ENCODE data around the gene AIMP2.
"Not testable (repeated sequence)": the region's sequence is repeated elsewhere in the genome, so short reads cannot be mapped to it uniquely, and the experiment has no call there.

The AIMP2 gene

DNA sequence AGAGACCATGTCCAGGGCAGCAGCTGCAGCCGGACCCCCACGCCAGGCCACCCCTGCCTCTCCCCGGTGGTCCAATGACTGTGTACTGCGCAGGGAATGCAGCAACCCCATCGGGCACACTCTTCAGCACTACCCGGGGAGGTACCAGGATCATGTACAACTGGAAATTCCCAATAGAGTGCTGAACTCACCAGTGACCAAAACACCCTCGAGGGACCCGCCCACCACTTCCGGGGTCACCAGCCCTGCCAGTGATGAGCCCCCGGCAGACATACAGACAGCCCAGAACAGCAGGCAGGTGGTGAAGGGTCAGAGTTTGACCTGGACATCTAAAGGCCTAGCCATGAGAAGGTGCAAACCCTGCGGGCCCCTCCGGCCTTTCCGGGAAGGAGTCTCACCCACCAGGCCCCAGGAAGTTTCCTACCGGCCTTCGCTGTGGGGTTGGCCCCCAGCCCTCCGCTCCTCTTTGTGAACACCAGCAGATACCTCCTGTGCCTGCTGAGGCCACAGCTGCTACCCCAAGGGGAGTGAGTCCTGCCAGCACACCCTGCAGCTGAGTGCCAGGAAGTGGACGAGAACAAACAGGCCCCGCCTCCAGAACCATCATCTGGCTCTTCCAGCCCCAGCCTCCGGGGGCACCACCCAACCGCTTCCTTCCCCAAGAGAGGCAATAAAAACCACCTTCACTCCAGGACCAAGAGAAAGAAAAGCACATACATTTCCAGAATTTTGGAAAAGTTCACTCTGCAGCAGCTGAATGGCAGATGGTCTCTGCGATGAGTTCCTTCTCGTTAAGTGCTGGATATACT lies 17.1 kb downstream of the AIMP2 start:
- ATAC-seq: peak; percentile 83 to 93

DNA sequence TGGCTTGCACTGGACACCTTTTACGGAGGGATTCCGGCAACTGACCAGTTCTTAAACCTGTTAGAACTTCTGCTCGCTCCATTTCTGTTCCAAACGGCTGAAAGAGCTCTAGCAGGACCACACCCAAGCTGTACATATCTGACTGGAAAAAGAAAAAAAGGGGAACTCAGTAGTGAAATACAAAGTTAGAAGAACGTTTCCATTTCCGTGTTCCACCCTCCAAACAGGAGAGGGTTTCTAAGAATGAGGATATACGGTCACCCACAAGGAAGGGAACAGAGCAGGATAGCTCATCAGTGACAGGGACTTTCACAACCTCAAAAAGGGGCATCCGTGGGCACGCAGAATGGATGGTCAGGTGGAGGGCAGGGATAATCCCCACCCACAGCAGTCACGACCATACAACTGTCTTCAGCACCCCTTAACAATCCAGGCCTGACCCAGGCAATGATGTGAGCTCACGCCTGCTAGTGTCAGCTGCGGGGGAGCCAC lies 17.8 kb downstream of the AIMP2 start:
- ATAC-seq: no peak

GRCh38 chr7:6027806-6028365 lies 18.8 kb downstream of the AIMP2 start:
- ATAC-seq: no peak

GRCh38 chr7:6028563-6028962 lies 19.5 kb downstream of the AIMP2 start:
- no peak for ATAC-seq

DNA sequence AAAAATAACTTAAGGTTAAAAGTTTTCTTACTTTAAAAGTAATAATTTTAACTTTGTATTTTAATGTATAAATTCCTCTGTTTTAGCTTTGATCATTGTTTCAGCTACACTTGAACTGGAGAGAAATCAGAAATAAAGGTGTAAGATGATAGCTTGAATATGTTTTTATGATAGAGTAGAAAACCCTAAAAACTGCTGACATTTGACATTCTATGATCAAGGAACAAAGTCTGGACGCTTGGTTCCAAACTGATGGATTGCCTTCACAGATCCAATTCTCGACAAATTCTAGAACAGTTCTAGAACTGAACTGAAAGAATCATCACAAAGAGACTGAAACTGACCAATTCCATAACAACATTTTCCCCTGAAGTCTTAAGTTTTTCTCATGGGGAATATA lies 21.9 kb downstream of the AIMP2 start, which contains the start of gene ANKRD61:
ANKRD61 (plus strand) TSS at position 389 of the 400 bp plus-strand sequence; CDS start at position 389, 0 bp downstream.
- ATAC-seq: no peak

- ATAC-seq: no peak
Observed at GRCh38 chr7:6031567-6031966, 22.5 kb downstream of the AIMP2 start.

- ATAC-seq: no peak
Observed at GRCh38 chr7:6032167-6032566, 23.1 kb downstream of the AIMP2 start.

DNA sequence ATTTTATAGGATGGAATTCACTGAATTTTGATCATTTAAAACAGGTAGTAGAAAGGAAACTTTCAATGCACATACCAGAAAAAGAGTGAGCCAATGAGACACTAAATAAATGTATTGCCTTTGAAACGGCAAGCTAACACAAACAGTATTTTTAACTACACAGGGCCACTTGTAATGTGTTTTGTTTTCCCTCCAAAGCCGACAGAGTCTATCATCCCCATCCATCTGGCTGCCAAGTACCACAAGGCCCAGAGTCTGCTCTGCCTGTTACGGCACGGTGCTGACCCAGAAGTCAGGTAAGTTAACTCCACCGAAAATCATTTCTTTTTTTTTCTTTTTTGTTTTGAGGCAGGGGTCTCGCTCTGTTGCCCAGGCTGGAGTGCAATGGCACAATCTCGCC lies 23.6 kb downstream of the AIMP2 start:
- ATAC-seq: no peak

GRCh38 chr7:6035165-6035564 lies 26.1 kb downstream of the AIMP2 start:
- no peak for ATAC-seq

- no peak for ATAC-seq
Observed at GRCh38 chr7:6035686-6036085, 26.6 kb downstream of the AIMP2 start.

- no peak for ATAC-seq
Observed at GRCh38 chr7:6049780-6050179, 40.7 kb downstream of the AIMP2 start.

DNA sequence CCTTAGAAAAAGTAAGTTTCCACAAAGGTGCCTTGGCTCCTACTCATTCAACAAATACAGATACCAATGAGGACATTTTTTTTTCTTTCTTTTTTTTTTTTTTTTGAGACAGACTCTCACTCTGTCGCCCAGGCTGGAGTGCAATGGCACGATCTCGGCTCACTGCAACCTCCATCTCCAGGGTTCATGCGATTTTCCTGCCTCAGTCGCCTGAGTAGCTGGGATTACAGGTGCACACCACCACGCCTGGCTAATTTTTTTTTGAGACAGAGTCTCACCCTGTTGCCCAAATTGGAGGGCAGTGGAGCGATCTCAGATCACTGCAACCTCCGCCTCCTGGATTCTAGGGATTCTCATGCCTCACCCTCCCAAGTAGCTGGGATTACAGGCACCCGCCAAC lies 42.1 kb downstream of the AIMP2 start:
- not testable (repeated sequence) for ATAC-seq

GRCh38 chr7:6056616-6057015 lies 47.5 kb downstream of the AIMP2 start:
- ATAC-seq: no peak

DNA sequence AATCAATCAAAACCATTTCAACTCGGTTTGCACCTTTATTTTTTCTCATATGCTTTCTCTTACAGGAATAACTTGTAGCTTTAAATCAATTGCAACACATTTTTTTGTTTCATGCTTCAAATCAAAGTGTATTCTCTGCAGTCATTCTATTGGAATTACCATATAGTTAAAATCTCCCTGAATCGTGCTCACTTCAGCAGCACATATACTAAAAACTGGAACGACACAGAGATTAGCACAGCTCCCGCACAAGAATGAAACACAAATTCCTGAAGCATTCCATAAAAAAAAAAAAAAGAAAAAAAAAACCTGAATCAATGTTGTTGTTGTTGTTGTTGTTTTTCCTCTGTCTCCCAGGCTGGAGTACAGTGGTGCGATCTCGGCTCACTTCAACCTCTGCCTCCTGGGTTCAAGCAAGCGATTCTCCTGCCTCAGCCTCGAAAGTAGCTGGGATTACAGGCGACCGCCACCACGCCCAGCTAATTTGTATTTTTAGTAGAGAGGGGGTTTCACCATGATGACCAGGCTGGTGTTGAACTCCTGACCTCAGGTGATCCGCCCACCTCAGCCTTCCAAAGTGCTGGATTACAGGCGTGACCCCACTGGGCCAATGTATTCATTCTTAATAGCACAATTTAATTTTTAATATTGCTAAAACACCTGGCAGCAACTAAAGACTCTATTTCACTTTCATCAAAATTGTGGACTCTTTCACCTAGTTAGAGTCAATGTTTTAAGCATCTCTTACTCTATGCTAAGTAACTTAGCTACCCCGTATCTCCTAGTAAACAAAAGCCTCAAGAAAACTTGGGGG lies 48.5 kb downstream of the AIMP2 start:
- ATAC-seq: no peak

DNA sequence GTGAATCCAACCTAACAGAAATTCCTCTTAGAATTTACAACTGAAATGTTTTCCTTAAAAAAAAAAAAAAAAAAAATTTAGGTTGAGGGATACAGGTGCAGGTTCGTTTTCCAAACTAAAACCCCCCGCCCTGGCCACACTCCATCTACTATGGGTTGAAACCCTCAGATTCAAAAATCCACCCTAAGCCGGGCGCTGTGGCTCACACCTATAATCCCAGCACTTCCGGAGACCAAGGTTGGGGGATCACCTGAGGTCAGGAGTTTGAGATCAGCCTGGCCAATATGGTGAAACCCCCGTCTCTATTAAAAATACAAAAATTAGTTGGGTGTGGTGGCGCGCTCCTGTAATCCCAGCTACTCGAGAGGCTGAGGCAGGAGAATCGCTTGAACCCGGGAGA lies 50.9 kb downstream of the AIMP2 start:
- not testable (repeated sequence) for ATAC-seq

GRCh38 chr7:6071406-6071805 lies 62.3 kb downstream of the AIMP2 start:
- ATAC-seq: no peak
